ENCODE data around the gene SLC24A4.

SLC24A4 gene

GRCh38 chr14:92481386-92481785, 158.4 kb downstream of the SLC24A4 start:
- no peak for DNase-seq (ENCODE audit: low spot score)

GRCh38 chr14:92481811-92482555, 159.0 kb downstream of the SLC24A4 start:
- no peak for DNase-seq (ENCODE audit: low spot score)

- no peak for DNase-seq (ENCODE audit: low spot score)
Observed at GRCh38 chr14:92482621-92483319, 159.8 kb downstream of the SLC24A4 start.

GRCh38 chr14:92484132-92484823, 161.3 kb downstream of the SLC24A4 start:
- no peak for DNase-seq (ENCODE audit: low spot score)

- no peak for DNase-seq (ENCODE audit: low spot score)
Observed at GRCh38 chr14:92486881-92487280, 163.9 kb downstream of the SLC24A4 start.

GRCh38 chr14:92487513-92488133, 164.7 kb downstream of the SLC24A4 start:
- no peak for DNase-seq (ENCODE audit: low spot score)

GRCh38 chr14:92489394-92490238, 166.7 kb downstream of the SLC24A4 start:
- no peak for DNase-seq (ENCODE audit: low spot score)

GRCh38 chr14:92490239-92490959, 167.4 kb downstream of the SLC24A4 start:
- no peak for DNase-seq (ENCODE audit: low spot score)

- DNase-seq (ENCODE audit: low spot score): no peak
Observed at GRCh38 chr14:92491782-92492181, 168.8 kb downstream of the SLC24A4 start.

- DNase-seq (ENCODE audit: low spot score): no peak
Observed at GRCh38 chr14:92492258-92492657, 169.3 kb downstream of the SLC24A4 start.

- no peak for DNase-seq (ENCODE audit: low spot score)
Observed at GRCh38 chr14:92493024-92493423, 170.1 kb downstream of the SLC24A4 start.

GRCh38 chr14:92493492-92493891, 170.5 kb downstream of the SLC24A4 start:
- no peak for DNase-seq (ENCODE audit: low spot score)

- DNase-seq (ENCODE audit: low spot score): no peak
Observed at GRCh38 chr14:92494512-92494911, 171.5 kb downstream of the SLC24A4 start.

GRCh38 chr14:92495027-92495426, 172.1 kb downstream of the SLC24A4 start:
- DNase-seq (ENCODE audit: low spot score): no peak

GRCh38 chr14:92496191-92496857, 173.4 kb downstream of the SLC24A4 start:
- DNase-seq (ENCODE audit: low spot score): no peak

GRCh38 chr14:92497391-92497790, 174.4 kb downstream of the SLC24A4 start:
- DNase-seq (ENCODE audit: low spot score): no peak

GRCh38 chr14:92499234-92499633, 176.3 kb downstream of the SLC24A4 start:
- DNase-seq (ENCODE audit: low spot score): no peak

GRCh38 chr14:92500491-92500941, 177.6 kb downstream of the SLC24A4 start:
- DNase-seq (ENCODE audit: low spot score): no peak

GRCh38 chr14:92501891-92502351, 179.0 kb downstream of the SLC24A4 start:
- DNase-seq (ENCODE audit: low spot score): no peak

All from germinal center (tissue), 1 donor.